OCI-LY7 (cell line): ENCODE data around the gene ARHGAP26.

Source experiments
- EZH2phosphoT487 ChIP-seq: fragments of 200-600 bp; sonication (generic); IDR thresholded peaks from 2 replicates; pipeline ENCODE4 v1.6.1; 2018; ENCODE audit warnings: low read depth, borderline replicate concordance, mild to moderate bottlenecking, mixed run types, antibody characterized with exemption, low read length, moderate library complexity, mixed read lengths
- TF ChIP-seq, protein P1 (sequence below): fragments of 200-600 bp; sonication (generic); conservative IDR thresholded peaks from 2 replicates; pipeline ENCODE4 v1.5.1; 2014; ENCODE audit warnings: mild to moderate bottlenecking, antibody characterized with exemption, low read length, moderate library complexity, mixed read lengths

DNA sequence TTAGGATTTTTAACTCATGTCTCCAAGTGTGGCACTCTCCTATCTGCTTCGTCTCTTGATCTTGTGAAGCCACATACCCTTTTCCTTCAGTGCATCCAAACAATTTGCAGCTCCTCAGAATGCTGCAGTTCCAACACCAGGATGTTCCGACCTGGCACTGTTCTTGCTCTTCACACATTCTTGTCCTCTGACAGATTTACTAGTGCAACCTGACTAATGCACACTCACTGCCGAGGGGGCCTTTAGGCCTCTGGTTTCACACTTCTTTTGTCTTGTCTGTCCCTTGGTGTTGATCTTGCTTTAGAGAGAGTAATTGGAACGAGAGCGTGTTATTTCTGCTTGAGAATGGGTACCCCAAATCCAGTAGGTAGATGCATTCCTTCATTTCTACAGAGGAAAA, 15.0 kb downstream of the ARHGAP26 start:
- TF ChIP-seq, protein P1, sequence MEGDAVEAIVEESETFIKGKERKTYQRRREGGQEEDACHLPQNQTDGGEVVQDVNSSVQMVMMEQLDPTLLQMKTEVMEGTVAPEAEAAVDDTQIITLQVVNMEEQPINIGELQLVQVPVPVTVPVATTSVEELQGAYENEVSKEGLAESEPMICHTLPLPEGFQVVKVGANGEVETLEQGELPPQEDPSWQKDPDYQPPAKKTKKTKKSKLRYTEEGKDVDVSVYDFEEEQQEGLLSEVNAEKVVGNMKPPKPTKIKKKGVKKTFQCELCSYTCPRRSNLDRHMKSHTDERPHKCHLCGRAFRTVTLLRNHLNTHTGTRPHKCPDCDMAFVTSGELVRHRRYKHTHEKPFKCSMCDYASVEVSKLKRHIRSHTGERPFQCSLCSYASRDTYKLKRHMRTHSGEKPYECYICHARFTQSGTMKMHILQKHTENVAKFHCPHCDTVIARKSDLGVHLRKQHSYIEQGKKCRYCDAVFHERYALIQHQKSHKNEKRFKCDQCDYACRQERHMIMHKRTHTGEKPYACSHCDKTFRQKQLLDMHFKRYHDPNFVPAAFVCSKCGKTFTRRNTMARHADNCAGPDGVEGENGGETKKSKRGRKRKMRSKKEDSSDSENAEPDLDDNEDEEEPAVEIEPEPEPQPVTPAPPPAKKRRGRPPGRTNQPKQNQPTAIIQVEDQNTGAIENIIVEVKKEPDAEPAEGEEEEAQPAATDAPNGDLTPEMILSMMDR: no peak
- TF ChIP-seq EZH2phosphoT487: no peak
